ENCODE data around the gene B4GALNT2.

The B4GALNT2 gene

GRCh38 chr17:49148171-49148570 lies 15.6 kb downstream of the B4GALNT2 start:
- Histone ChIP-seq H3K79me2 (ENCODE audit: insufficient read depth, low read depth) (no peaks in the 10 kb centered on the region), H2AFZ (ENCODE audit: low read depth) (no peak overlapping the region), H3K4me2 (no peak overlapping the region), H3K4me3 (IDR thresholded peaks at IDR 0.05; ENCODE audit: insufficient read depth, low read depth, low read length) (no peak overlapping the region), H3K9ac (no peak overlapping the region), H3K27ac (no peak overlapping the region), H4K20me1 (ENCODE audit: insufficient read depth) (no peaks in the 10 kb centered on the region), H3K4me1 (ENCODE audit: low read depth, poor library complexity, severe bottlenecking) (no peaks in the 10 kb centered on the region), H3K27me3 (ENCODE audit: insufficient read depth, low read depth) (no peaks in the 10 kb centered on the region), H3K36me3 (ENCODE audit: insufficient read depth) (no peaks in the 10 kb centered on the region)
- TF ChIP-seq CTCF (conservative IDR thresholded peaks at IDR 0.05; ENCODE audit: low read depth, low read length): no peak

DNA sequence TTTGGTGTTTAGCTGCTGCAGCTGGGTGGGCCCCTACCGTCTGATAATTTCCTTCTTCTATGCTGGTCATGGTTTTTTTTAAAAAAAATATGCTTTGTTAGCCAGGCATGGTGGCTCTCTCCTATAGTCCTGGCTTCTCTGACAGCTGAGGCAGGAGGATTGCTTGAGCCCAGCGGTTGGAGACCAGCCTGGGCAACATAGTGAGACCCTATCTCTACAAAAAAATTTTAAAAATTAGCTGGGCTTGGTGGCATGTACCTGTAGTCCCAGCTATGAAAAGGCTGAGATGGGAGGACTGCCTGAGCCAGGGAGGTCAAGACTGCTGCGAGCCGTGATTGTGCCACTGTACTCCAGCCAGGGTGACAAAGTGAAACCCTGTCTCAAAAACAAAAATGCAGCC lies 19.4 kb downstream of the B4GALNT2 start:
- Histone ChIP-seq H3K36me3 (ENCODE audit: insufficient read depth) (no peaks in the 10 kb centered on the region), H3K4me1 (ENCODE audit: low read depth, poor library complexity, severe bottlenecking) (no peaks in the 10 kb centered on the region), H3K4me2 (no peak overlapping the region), H3K4me3 (IDR thresholded peaks at IDR 0.05; ENCODE audit: insufficient read depth, low read depth, low read length) (no peak overlapping the region), H2AFZ (ENCODE audit: low read depth) (no peak overlapping the region), H3K27ac (no peak overlapping the region), H3K79me2 (ENCODE audit: insufficient read depth, low read depth) (no peaks in the 10 kb centered on the region), H3K27me3 (ENCODE audit: insufficient read depth, low read depth) (no peaks in the 10 kb centered on the region), H3K9ac (no peak overlapping the region), H4K20me1 (ENCODE audit: insufficient read depth) (no peaks in the 10 kb centered on the region)
- TF ChIP-seq CTCF (conservative IDR thresholded peaks at IDR 0.05; ENCODE audit: low read depth, low read length): no peak

- H3K79me2 ChIP-seq (ENCODE audit: insufficient read depth, low read depth): no peaks in the 10 kb centered on the region
- no peak overlapping the region for H3K4me3 ChIP-seq (IDR thresholded peaks at IDR 0.05; ENCODE audit: insufficient read depth, low read depth, low read length)
- no peaks in the 10 kb centered on the region for H3K27me3 ChIP-seq (ENCODE audit: insufficient read depth, low read depth)
- H3K4me2 ChIP-seq: no peak overlapping the region
- H3K36me3 ChIP-seq (ENCODE audit: insufficient read depth): no peaks in the 10 kb centered on the region
- no peak overlapping the region for H2AFZ ChIP-seq (ENCODE audit: low read depth)
- no peak overlapping the region for H3K27ac ChIP-seq
- no peak overlapping the region for H3K9ac ChIP-seq
- H3K4me1 ChIP-seq (ENCODE audit: low read depth, poor library complexity, severe bottlenecking): no peaks in the 10 kb centered on the region
- no peak for TF ChIP-seq CTCF (conservative IDR thresholded peaks at IDR 0.05; ENCODE audit: low read depth, low read length)
- H4K20me1 ChIP-seq (ENCODE audit: insufficient read depth): no peaks in the 10 kb centered on the region
These were observed 23.7 kb downstream of the B4GALNT2 start for GRCh38 chr17:49156256-49156655.

GRCh38 chr17:49157784-49158183 lies 25.2 kb downstream of the B4GALNT2 start:
- Histone ChIP-seq H3K79me2 (ENCODE audit: insufficient read depth, low read depth) (no peaks in the 10 kb centered on the region), H4K20me1 (ENCODE audit: insufficient read depth) (no peaks in the 10 kb centered on the region), H3K27me3 (ENCODE audit: insufficient read depth, low read depth) (no peaks in the 10 kb centered on the region), H3K4me3 (IDR thresholded peaks at IDR 0.05; ENCODE audit: insufficient read depth, low read depth, low read length) (no peak overlapping the region), H3K27ac (no peak overlapping the region), H3K4me1 (ENCODE audit: low read depth, poor library complexity, severe bottlenecking) (no peaks in the 10 kb centered on the region), H3K9ac (no peak overlapping the region), H2AFZ (ENCODE audit: low read depth) (no peak overlapping the region), H3K36me3 (ENCODE audit: insufficient read depth) (no peaks in the 10 kb centered on the region), H3K4me2 (no peak overlapping the region)
- TF ChIP-seq CTCF (conservative IDR thresholded peaks at IDR 0.05; ENCODE audit: low read depth, low read length): no peak

- no peaks in the 10 kb centered on the region for H3K27me3 ChIP-seq (ENCODE audit: insufficient read depth, low read depth)
- H3K4me3 ChIP-seq (IDR thresholded peaks at IDR 0.05; ENCODE audit: insufficient read depth, low read depth, low read length): no peak overlapping the region
- H3K27ac ChIP-seq: no peak overlapping the region
- H2AFZ ChIP-seq (ENCODE audit: low read depth): no peak overlapping the region
- H4K20me1 ChIP-seq (ENCODE audit: insufficient read depth): no peaks in the 10 kb centered on the region
- no peaks in the 10 kb centered on the region for H3K79me2 ChIP-seq (ENCODE audit: insufficient read depth, low read depth)
- no peaks in the 10 kb centered on the region for H3K4me1 ChIP-seq (ENCODE audit: low read depth, poor library complexity, severe bottlenecking)
- no peak overlapping the region for H3K4me2 ChIP-seq
- no peaks in the 10 kb centered on the region for H3K36me3 ChIP-seq (ENCODE audit: insufficient read depth)
- no peak for TF ChIP-seq CTCF (conservative IDR thresholded peaks at IDR 0.05; ENCODE audit: low read depth, low read length)
- H3K9ac ChIP-seq: no peak overlapping the region
These were observed 30.3 kb downstream of the B4GALNT2 start for GRCh38 chr17:49162866-49163265.

All from KMS-11 (cell line).